HFFc6 (cell line): ENCODE data around the gene PLCG1. TPM values are rescaled to one million over a fixed set of nuclear protein-coding genes. Genes with fewer than 3 reads are reported as not detected.

Source experiments
- DNase-seq: peaks from one replicate; pipeline ENCODE4 v3.0.0-alpha.2; 2018
- H3K27ac Mint-ChIP-seq: 2 replicates; pipeline ENCODE4 v1.8.0; 2020; ENCODE audit warnings: mild to moderate bottlenecking, mixed read lengths
- H3K27me3 Mint-ChIP-seq: 2 replicates; pipeline ENCODE4 v1.8.0; 2021; ENCODE audit warnings: mild to moderate bottlenecking, moderate library complexity, mixed read lengths; ENCODE audit not compliant: insufficient read depth
- H3K36me3 Mint-ChIP-seq: 2 replicates; pipeline ENCODE4 v1.8.0; 2021; ENCODE audit warnings: low read depth, mixed read lengths
- H3K4me1 Mint-ChIP-seq: 2 replicates; pipeline ENCODE4 v1.8.0; 2020; ENCODE audit warnings: low read depth, mixed read lengths
- H3K4me3 Mint-ChIP-seq: 2 replicates; pipeline ENCODE4 v1.8.0; 2020; ENCODE audit warnings: mild to moderate bottlenecking, moderate library complexity, mixed read lengths
- H3K9me3 Mint-ChIP-seq: 2 replicates; pipeline ENCODE4 v1.8.0; 2020; ENCODE audit warnings: mild to moderate bottlenecking, mixed read lengths
- total RNA-seq, 6 experiments: library from RNA; stranded (reverse); fragmentation: NEBNext Ultra II Directional; extraction: Animal tissue kit (Norgen Biotek cat#: 25700); gene quantifications; 2 replicates in 1 of 6; 3 replicates in 5 of 6; pipeline ENCODE4 v1.2.3, GENCODE V29; 2021
- TF ChIP-seq, protein P1 (sequence below): fragments of 200-600 bp; sonication (generic); IDR thresholded peaks from 2 replicates; pipeline ENCODE4 v1.5.0; 2021; ENCODE audit warnings: antibody characterized with exemption, mild to moderate bottlenecking

Gene PLCG1
- total RNA-seq, 6 experiments from 2014 or later: 44.4 to 62.1 (median 50.1) TPM

DNA sequence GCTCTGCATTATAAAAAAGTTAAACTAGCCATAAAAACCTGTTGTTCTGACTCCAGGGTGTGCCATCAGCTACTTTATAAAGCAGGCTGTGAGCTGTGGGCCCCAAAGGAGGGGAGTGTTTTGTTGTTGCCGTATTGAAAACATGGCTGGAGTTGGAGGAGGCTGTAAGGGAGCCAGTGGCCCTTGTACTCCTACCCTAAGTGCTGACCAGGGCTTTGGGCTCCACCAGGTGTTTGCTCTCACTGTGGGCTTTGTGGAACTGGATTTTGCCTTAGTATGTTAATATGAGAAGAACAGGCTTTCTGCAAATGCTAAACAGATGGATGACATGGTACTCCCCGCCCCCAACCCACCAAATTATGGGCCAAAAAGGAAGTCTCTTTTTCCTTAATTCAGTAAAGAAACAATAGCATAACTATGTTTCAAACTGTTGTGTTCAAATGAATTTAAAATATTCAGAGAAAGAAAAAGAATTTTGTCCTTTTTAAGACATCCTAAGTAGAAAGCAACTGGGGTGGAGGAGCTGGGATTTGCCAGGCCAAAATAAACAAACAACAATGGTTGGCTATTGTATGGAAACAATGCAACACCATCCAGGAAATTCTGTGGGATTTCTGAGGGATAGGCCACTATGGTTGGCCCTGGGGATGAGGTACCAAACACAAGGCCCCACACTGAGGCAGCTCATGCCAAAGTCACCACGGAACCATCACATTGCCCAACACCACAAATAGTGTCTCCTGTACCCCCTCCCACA, 63.3 kb downstream of the PLCG1 start:
- DNase-seq: no peak
- Mint-ChIP-seq H3K4me1 (peaks cover 5% of the 10 kb centered on the region; the same call in 1 of the 2 replicates), H3K27ac (no peak overlapping the region), H3K9me3 (peaks cover 16% of the 10 kb centered on the region), H3K27me3 (peaks cover 11% of the 10 kb centered on the region; the same call in 1 of the 2 replicates), H3K4me3 (no peak overlapping the region), H3K36me3 (peaks cover 76% of the 10 kb centered on the region)
- TF ChIP-seq, protein P1, sequence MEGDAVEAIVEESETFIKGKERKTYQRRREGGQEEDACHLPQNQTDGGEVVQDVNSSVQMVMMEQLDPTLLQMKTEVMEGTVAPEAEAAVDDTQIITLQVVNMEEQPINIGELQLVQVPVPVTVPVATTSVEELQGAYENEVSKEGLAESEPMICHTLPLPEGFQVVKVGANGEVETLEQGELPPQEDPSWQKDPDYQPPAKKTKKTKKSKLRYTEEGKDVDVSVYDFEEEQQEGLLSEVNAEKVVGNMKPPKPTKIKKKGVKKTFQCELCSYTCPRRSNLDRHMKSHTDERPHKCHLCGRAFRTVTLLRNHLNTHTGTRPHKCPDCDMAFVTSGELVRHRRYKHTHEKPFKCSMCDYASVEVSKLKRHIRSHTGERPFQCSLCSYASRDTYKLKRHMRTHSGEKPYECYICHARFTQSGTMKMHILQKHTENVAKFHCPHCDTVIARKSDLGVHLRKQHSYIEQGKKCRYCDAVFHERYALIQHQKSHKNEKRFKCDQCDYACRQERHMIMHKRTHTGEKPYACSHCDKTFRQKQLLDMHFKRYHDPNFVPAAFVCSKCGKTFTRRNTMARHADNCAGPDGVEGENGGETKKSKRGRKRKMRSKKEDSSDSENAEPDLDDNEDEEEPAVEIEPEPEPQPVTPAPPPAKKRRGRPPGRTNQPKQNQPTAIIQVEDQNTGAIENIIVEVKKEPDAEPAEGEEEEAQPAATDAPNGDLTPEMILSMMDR: no peak

DNA sequence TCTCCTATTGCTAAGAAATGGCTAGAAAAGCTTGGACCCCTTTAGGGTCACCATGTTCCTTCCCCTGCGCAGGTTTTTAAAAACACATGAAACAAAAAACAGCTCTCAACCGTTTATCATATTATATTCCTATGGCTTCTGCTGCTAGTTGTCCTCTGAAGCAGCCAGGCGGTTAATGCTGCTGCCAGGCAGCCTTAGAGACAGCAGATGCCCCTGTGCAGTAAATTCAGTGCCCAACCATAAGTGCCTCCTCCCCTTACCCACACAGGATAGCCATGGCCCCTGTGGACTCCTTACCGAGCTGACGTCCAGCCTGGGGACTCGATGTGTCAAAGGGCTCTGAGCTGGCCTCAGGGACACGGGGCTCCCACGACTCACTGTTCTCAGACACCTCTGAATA, 64.4 kb downstream of the PLCG1 start:
- TF ChIP-seq, protein P1: no peak
- DNase-seq: no peak
- peaks cover 16% of the 10 kb centered on the region for H3K9me3 Mint-ChIP-seq
- H3K36me3 Mint-ChIP-seq: peaks cover 70% of the 10 kb centered on the region
- peaks cover 11% of the 10 kb centered on the region; the same call in 1 of the 2 replicates for H3K27me3 Mint-ChIP-seq
- H3K4me1 Mint-ChIP-seq: no peaks in the 10 kb centered on the region; the same call in 1 of the 2 replicates
- H3K27ac Mint-ChIP-seq: no peak overlapping the region
- no peak overlapping the region for H3K4me3 Mint-ChIP-seq

DNA sequence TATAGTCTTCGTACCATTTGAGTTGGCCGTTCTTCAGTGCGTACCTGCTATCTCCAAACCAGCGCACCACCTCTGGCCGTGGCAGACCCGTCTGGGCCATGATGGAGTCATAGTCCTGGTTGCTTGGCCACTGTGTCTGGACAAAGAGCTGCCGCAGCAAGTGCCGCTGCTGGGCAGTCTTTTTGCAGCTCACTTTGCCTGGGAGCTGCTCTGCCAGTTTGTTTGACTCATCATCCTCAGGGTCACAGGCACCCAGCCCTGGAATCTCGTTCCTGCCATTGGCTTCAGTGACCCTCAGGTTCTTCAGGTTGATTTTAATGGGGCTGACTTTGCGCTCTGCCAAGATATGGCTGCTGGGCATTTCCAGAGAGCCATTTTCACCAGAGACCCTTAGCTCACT, 65.1 kb downstream of the PLCG1 start:
- Mint-ChIP-seq H3K36me3 (peaks cover 73% of the 10 kb centered on the region), H3K4me3 (no peak overlapping the region), H3K27ac (no peak overlapping the region), H3K27me3 (peaks cover 13% of the 10 kb centered on the region; the same call in 1 of the 2 replicates), H3K4me1 (no peaks in the 10 kb centered on the region; the same call in 1 of the 2 replicates), H3K9me3 (peaks cover 16% of the 10 kb centered on the region)
- TF ChIP-seq, protein P1: no peak
- no peak for DNase-seq

DNA sequence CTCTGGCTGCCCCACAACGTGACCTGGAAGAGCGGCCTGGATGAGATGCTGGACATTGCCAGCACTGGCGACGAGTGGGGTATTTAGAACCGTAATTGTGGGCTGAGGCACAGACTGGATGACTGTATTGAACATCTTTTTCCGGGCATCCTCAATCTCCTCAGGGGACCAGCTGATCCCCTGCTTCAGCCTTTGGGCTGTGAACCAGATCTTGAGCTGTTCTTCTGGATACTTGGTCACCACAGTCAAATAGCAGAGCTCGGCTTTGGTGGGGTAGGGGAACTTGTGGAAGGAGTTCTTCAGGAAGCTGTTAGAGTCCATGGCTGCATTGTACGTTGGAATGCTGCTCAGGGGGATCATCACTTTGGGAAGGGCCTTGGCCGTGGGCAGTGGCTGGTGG, 66.3 kb downstream of the PLCG1 start:
- Mint-ChIP-seq H3K36me3 (peaks cover 68% of the 10 kb centered on the region), H3K4me3 (no peak overlapping the region), H3K4me1 (no peaks in the 10 kb centered on the region; the same call in 1 of the 2 replicates), H3K9me3 (peaks cover 11% of the 10 kb centered on the region), H3K27me3 (peaks cover 11% of the 10 kb centered on the region; the same call in 1 of the 2 replicates), H3K27ac (no peak overlapping the region)
- DNase-seq: no peak
- TF ChIP-seq, protein P1: no peak

DNA sequence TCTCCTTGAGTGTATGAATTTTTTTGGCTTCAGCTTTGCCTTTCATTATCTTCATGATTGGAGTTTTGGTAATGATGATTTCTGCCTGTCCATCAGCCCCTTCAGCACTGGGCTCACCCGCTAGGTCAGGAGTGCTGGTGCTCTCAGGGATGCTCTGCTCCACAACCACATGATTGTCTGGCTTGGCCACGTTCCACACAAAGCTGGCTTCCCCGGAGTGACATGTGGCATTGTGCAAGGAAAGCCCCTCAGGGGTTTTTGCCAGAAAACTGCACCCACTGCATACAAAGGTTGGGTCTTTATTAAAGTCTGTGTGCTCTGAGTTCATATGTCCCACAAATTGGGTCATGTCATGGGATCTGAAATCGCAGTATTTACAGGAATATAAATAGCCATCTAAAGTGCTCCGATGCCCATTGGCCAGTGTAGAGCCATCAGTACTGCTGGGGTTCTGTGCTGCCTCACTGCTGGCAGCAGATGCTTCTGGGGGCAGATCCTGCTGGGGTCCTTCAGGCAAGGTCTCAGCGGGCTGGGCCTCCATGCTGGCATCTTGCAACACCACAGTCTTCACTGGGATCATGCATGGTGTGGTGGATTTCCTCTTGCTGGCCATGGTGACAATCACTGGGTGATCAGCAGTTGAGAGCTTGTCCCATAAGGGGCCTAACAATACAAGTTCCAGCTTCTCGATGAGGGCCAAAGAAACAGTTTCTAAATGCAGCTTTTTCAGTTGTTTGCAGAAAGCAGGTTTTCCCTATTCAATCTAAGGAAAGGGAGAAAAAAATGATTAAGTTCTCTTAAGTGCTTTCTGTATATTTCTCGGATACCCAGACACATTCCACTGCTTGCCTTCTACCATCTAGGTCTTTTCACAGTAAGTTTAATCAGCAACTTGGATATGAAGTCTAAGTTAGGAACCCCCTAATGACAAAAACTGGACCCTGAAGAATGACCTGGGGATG, 67.2 kb downstream of the PLCG1 start:
- no peak overlapping the region for H3K27ac Mint-ChIP-seq
- DNase-seq: no peak
- peaks cover 1% of the 10 kb centered on the region; the same call in 1 of the 2 replicates for H3K9me3 Mint-ChIP-seq
- TF ChIP-seq, protein P1: no peak
- H3K4me3 Mint-ChIP-seq: no peak overlapping the region
- H3K4me1 Mint-ChIP-seq: no peaks in the 10 kb centered on the region; the same call in 1 of the 2 replicates
- H3K36me3 Mint-ChIP-seq: peaks cover 63% of the 10 kb centered on the region
- H3K27me3 Mint-ChIP-seq: peaks cover 12% of the 10 kb centered on the region
